ENCODE measurements around the gene CCDC73. TPM values are rescaled to one million over a fixed set of nuclear protein-coding genes. Genes with fewer than 3 reads are reported as not detected.
"Not testable (repeated sequence)": the region's sequence is repeated elsewhere in the genome, so short reads cannot be mapped to it uniquely, and the experiment has no call there.

Gene CCDC73
- total RNA-seq, 1 donor from 2014 or later = not detected

DNA sequence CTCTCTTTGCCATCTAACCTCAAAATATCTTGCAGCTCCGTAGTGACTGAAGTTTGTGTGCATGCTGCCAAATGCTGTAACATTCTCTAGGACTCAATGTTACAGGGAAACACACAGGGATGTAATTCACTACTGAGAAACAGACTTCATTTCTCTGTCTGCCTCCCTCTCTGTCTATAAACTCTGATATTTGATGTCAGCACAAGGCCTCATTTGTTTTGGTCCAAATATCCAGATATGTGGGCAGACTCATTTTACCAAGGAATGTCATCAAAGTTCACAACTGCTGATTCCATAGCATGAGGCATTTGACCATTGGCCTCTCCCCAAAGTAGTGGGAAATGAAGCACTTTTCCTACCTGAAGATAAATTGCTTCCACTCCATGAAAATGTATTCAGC, 32.8 kb upstream of the CCDC73 start:
- peaks cover 4% of the 10 kb centered on the region for H3K4me1 ChIP-seq (ENCODE audit: insufficient read depth, low read length)
- Mint-ChIP-seq H3K9me3 (ENCODE audit: unreplicated experiment) (no peaks in the 10 kb centered on the region), H3K4me1 (ENCODE audit: low read depth, unreplicated experiment) (no peaks in the 10 kb centered on the region), H3K27me3 (ENCODE audit: low read depth, unreplicated experiment) (peaks cover 16% of the 10 kb centered on the region), H3K36me3 (ENCODE audit: low read depth, unreplicated experiment) (no peaks in the 10 kb centered on the region), H3K4me3 (ENCODE audit: unreplicated experiment) (no peak overlapping the region), H3K27ac (ENCODE audit: unreplicated experiment) (no peak overlapping the region)
- no peaks in the 10 kb centered on the region for H3K36me3 ChIP-seq (ENCODE audit: insufficient read depth, low read length)
- H3K27me3 ChIP-seq (ENCODE audit: insufficient read depth, low read length) = peaks cover 16% of the 10 kb centered on the region
- no peaks in the 10 kb centered on the region for H3K9me3 ChIP-seq (ENCODE audit: insufficient read depth, low read depth, low read length)
- no peak overlapping the region for H2AFZ ChIP-seq (ENCODE audit: low read depth, low read length)
- no peaks in the 10 kb centered on the region for H4K20me1 ChIP-seq (ENCODE audit: insufficient read depth, low read length)
- H3K4me2 ChIP-seq (ENCODE audit: low read length) = no peak overlapping the region
- no peak overlapping the region for H3K27ac ChIP-seq (ENCODE audit: low read depth, low read length)
- TF ChIP-seq, protein P1, sequence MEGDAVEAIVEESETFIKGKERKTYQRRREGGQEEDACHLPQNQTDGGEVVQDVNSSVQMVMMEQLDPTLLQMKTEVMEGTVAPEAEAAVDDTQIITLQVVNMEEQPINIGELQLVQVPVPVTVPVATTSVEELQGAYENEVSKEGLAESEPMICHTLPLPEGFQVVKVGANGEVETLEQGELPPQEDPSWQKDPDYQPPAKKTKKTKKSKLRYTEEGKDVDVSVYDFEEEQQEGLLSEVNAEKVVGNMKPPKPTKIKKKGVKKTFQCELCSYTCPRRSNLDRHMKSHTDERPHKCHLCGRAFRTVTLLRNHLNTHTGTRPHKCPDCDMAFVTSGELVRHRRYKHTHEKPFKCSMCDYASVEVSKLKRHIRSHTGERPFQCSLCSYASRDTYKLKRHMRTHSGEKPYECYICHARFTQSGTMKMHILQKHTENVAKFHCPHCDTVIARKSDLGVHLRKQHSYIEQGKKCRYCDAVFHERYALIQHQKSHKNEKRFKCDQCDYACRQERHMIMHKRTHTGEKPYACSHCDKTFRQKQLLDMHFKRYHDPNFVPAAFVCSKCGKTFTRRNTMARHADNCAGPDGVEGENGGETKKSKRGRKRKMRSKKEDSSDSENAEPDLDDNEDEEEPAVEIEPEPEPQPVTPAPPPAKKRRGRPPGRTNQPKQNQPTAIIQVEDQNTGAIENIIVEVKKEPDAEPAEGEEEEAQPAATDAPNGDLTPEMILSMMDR (IDR thresholded peaks at IDR 0.05; ENCODE audit: insufficient read depth, low read depth, low read length) = no peak
- no peak for TF ChIP-seq EZH2 (IDR thresholded peaks at IDR 0.05; ENCODE audit: insufficient read depth, low read length)
- DNase-seq (ENCODE audit: low read depth) (no peak), FAIRE-seq (no peak)
- no peak overlapping the region for H3K9ac ChIP-seq (ENCODE audit: low read length)
- H3K79me2 ChIP-seq (ENCODE audit: insufficient read depth, low read length) = no peaks in the 10 kb centered on the region
- no peak overlapping the region for H3K4me3 ChIP-seq (ENCODE audit: insufficient read depth, low read depth, low read length)

DNA sequence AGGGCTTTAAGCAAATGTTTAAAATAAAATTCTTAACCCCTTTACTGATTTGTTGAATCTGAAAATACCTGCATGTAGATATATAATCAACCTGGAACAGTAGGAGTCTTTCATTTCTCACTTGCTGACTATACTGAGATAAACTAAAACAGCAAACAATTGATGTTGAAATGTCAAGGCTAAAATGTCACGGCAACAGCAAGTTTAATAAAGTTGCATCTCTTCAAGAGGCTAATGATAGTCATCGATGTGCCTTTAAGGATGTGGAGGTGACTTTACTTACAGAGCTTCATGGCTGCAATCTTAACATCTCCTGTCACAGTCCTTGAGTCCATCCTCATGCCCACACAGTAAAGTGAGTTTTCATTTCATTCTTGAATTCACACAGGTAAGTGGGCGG, 31.7 kb upstream of the CCDC73 start:
- H3K4me3 ChIP-seq (ENCODE audit: insufficient read depth, low read depth, low read length) = no peak overlapping the region

DNA sequence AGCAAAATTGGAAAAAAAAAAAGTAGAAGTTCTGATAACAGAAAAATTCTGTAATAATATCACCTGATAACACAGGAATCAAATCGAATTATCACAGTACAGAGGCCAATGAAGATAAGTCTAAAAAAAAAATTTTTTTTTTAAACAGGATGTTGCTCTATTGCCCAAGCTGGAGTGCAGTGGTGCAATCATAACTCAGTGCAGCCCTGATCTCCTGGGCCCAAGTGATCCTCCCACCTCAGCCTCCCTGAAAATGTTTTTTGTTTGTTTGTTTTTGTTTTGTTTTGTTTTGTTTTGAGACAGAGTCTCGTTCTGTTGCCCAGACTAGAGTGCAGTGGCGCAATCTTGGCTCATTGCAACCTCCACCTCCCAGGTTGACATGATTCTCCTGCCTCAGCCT, 29.2 kb upstream of the CCDC73 start:
- H3K4me1 Mint-ChIP-seq (ENCODE audit: low read depth, unreplicated experiment); H3K36me3 ChIP-seq (ENCODE audit: insufficient read depth, low read length); H3K4me3 Mint-ChIP-seq (ENCODE audit: unreplicated experiment); H3K4me1 ChIP-seq (ENCODE audit: insufficient read depth, low read length); H3K27ac ChIP-seq (ENCODE audit: low read depth, low read length); H3K9me3 Mint-ChIP-seq (ENCODE audit: unreplicated experiment); H3K4me2 ChIP-seq (ENCODE audit: low read length); H3K27me3 Mint-ChIP-seq (ENCODE audit: low read depth, unreplicated experiment); FAIRE-seq; H3K27me3 ChIP-seq (ENCODE audit: insufficient read depth, low read length); H3K4me3 ChIP-seq (ENCODE audit: insufficient read depth, low read depth, low read length); H3K27ac Mint-ChIP-seq (ENCODE audit: unreplicated experiment); H3K36me3 Mint-ChIP-seq (ENCODE audit: low read depth, unreplicated experiment); H3K9me3 ChIP-seq (ENCODE audit: insufficient read depth, low read depth, low read length); DNase-seq (ENCODE audit: low read depth); H3K79me2 ChIP-seq (ENCODE audit: insufficient read depth, low read length); H3K9ac ChIP-seq (ENCODE audit: low read length); H2AFZ ChIP-seq (ENCODE audit: low read depth, low read length); H4K20me1 ChIP-seq (ENCODE audit: insufficient read depth, low read length): not testable (repeated sequence)

More for the DNA sequence above, 31.7 kb upstream of the CCDC73 start:
- Mint-ChIP-seq H3K27me3 (ENCODE audit: low read depth, unreplicated experiment) (peaks cover 12% of the 10 kb centered on the region), H3K4me1 (ENCODE audit: low read depth, unreplicated experiment) (no peaks in the 10 kb centered on the region), H3K9me3 (ENCODE audit: unreplicated experiment) (no peaks in the 10 kb centered on the region), H3K27ac (ENCODE audit: unreplicated experiment) (no peak overlapping the region), H3K4me3 (ENCODE audit: unreplicated experiment) (no peak overlapping the region), H3K36me3 (ENCODE audit: low read depth, unreplicated experiment) (no peaks in the 10 kb centered on the region)
- Histone ChIP-seq H3K9ac (ENCODE audit: low read length) (no peak overlapping the region), H3K27ac (ENCODE audit: low read depth, low read length) (no peak overlapping the region), H3K79me2 (ENCODE audit: insufficient read depth, low read length) (no peaks in the 10 kb centered on the region), H3K4me2 (ENCODE audit: low read length) (no peak overlapping the region), H3K9me3 (ENCODE audit: insufficient read depth, low read depth, low read length) (no peaks in the 10 kb centered on the region), H2AFZ (ENCODE audit: low read depth, low read length) (no peak overlapping the region), H3K4me1 (ENCODE audit: insufficient read depth, low read length) (peaks cover 4% of the 10 kb centered on the region), H4K20me1 (ENCODE audit: insufficient read depth, low read length) (no peaks in the 10 kb centered on the region), H3K36me3 (ENCODE audit: insufficient read depth, low read length) (no peaks in the 10 kb centered on the region), H3K27me3 (ENCODE audit: insufficient read depth, low read length) (peaks cover 11% of the 10 kb centered on the region)
- DNase-seq (ENCODE audit: low read depth) (no peak), FAIRE-seq (no peak)
- no peak for TF ChIP-seq EZH2 (IDR thresholded peaks at IDR 0.05; ENCODE audit: insufficient read depth, low read length)
- TF ChIP-seq, protein P1 (IDR thresholded peaks at IDR 0.05; ENCODE audit: insufficient read depth, low read depth, low read length) = no peak
